Left renal cortex interstitium (tissue), 4 donors: ENCODE measurements around the gene JAKMIP2. TPM values are rescaled to one million over a fixed set of nuclear protein-coding genes. Genes with fewer than 3 reads are reported as not detected.
"Not testable (repeated sequence)": the region's sequence is repeated elsewhere in the genome, so short reads cannot be mapped to it uniquely, and the experiment has no call there.

Source experiments
- DNase-seq, 4 donors: peaks; one replicate each; pipeline ENCODE4 v3.0.0-alpha.2; 2013; ENCODE audit warnings: low read depth in 4 of 4, low spot score in 2 of 4, missing footprints in 1 of 4
- polyA plus RNA-seq, 4 donors: library from polyadenylated mRNA; unstranded; fragments of 120-200 nt; gene quantifications; one replicate each; pipeline ENCODE4 v1.2.1, GENCODE V29; 2013; ENCODE audit not compliant: insufficient read length in 4 of 4

The JAKMIP2 gene
- polyA plus RNA-seq, 4 donors, result 3.5 to 6.6 (median 4.6) TPM

DNA sequence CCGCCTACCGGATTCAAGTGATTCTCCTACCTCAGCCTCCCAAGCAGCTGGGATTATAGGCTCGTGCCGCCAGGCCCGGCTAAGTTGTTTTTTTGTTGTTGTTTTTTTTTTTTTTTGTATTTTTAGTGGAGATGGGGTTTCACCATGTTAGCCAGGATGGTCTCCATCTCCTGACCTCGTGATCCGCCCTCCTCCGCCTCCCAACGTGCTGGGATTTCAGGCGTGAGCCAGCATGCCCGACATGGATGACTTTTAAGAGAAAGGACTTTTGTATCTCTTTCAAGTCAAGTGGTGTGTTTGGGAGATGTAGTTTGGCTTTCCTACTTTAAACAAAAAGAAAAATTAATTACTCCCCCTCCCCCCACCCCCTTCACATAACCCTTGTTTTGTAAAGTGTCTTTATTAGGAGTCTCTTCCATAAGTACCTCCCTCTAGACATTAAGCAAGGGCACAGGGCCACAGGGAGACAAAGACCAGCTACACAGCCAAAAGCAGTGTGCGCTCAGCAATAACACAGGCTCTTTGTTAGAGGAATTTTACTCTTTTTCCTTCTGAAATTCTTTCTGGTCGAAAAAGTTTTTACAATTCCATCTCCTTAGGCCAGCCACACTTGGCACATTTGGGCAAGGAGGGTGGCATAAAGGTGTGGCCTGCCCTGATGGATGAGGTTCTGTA is 31.2 kb downstream of the JAKMIP2 start:
- DNase-seq, result no peak

DNA sequence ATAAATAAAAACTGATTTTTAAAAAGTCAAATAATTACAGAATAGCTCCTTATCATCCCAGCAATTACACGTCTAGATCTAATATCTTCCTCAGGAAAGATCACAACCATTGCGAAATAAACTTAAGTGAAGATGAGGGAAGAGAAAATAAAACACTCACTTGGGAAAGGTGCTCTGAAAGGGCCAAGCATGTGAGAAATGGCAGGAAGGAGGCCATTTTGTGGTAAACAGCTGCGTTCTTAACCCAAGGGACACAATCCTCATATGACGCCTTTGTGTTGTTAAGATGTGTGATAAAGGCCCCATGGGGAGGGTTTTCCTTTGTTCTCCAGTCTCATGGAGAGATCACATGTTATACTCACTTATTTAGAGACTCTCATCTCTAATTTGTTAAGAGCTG is 32.5 kb downstream of the JAKMIP2 start:
- no peak for DNase-seq

DNA sequence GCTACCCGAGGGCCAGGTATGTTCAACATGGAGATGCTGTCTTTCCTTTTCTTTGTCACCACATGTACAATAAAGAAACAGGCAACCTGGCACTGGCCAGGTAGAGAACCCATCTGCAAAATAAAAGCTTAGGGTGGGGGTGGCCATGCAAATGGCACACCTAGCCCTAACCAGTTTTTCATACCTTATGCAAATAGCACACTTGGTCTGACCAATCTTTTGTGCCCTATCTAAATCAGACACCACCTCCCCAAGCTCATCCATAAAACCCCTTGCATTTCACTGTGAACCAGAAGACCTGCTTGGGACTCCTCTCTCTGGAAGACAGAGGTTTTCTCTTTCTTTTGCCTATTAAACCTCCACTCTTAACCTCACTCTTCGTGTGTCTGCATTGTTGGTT is 33.9 kb downstream of the JAKMIP2 start:
- DNase-seq, result no peak

DNA sequence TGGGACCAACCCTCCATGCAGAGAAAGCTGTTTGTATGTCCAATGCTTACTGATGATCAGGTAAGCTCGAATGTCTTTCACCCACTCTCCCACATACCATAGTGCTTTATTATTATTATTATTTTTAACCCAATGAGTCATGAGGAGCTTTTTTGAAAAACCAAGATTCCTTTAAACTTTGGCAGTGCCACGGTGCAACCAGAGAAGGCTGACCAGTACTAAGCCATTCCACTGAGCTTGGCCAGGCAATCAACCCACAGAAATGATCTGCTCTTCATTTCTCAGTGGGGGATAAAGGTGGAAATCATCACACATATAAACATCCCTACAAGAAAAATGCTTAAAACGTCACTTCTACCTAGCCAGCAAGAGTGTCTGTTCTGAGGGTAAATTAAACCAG is 35.5 kb downstream of the JAKMIP2 start:
- no peak for DNase-seq

DNA sequence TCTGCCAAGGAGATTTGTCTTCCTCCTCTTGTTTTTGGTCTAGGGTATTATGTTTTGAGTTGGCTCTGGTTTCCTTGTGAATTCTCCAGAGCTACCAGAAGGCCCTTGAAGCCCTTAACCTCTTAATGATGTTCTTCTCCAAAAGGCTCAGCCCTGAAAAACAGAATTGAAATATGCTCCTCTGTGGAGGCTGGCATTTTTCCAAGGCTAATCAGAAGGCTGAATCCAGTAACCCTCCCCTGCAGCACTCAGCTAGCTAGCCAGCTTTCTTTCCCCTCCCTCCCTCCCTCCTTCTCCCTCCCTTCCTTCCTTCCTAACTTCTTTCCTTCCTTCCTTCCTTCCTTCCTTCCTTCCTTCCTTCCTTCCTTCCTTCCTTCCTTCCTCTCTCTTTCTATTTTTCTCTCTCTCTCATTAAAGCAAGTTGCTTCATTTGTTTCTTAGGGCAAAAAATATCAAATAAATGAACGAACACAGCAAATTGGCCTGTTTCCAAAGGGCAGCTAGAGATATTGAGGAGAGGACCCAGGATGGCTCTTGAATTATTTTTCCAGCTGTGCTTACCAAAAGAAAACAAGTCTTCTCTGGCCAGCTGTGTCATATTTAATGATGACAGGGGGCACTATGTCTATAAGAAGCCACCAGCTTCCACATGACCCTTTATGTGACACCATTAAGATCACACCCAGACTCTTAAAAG is 38.7 kb downstream of the JAKMIP2 start:
- peak in 2 of 4 donors; percentile 32 to 36 for DNase-seq

DNA sequence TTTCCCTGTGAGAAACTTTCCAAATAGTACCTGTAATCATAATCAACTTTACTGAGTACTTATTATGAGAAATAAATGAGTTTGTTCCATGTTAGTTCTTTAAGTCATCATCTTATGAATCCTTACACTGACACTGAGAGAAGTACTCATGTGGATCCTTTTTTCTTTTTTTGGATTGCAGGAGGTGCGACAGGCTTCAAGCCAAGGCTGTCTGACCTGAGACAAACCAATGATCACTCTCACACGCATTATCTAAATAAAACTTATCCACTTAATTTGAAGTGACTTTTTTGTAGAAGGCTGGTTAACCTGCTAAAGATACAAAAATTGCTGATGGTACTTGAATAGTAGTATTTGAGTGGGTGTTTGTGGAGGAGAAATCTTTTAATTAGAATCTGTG is 39.5 kb downstream of the JAKMIP2 start:
- DNase-seq, result no peak

DNA sequence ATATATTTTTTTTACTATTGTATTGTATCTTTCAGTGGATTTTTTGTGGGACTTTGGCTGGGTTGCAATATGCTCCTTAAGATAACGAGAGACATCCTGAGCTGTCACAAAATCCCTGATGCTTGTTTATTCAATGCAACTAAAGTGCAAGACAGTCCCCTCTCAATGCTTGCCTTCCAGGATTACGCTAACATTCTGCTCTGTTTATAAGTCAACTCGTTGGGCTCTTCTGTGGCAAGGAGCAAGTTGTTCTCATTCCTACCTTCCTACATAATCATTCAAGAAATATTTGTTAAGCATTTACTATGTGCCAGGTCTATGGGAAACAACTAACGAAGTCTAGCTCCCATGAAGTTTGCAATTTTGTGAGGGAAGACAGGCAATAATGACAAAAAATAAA is 40.4 kb downstream of the JAKMIP2 start:
- DNase-seq, result no peak

DNA sequence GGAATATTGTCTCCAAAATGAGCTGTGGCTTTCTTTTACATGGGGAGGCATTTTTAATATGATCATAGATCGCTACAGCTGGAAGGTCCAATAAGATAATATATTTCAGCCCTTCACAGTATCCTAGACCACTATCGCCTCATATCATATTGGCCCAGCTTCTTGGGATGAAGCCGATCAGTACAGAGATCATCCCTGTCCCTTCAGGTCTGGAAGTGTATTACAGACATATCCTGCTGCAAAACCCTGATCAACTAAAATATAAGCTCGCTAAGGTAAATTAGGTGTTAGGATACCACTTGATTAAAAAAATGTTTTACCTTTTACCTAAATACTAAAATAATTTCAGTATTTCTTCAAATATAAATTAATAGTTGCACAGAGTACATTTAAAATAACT is 41.7 kb downstream of the JAKMIP2 start:
- DNase-seq, result no peak

DNA sequence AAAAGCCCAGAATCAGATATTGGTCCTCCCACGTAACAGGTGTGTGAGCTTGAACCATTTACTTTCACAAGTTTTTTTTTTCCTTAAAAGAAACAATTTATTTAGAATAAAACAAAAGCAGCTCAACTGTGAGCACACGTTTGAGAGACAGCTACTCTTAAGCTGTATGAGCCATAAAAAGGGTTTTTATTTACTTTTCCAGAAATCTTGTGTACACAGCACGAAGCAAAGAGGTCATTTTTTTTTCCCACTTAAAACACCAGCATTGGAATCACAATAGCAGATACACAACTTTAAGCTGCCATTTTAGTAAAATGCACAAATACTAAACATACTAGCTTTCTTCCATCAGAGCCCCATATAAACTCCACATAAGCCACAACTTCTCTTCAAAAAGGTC is 44.6 kb downstream of the JAKMIP2 start:
- DNase-seq, result no peak

DNA sequence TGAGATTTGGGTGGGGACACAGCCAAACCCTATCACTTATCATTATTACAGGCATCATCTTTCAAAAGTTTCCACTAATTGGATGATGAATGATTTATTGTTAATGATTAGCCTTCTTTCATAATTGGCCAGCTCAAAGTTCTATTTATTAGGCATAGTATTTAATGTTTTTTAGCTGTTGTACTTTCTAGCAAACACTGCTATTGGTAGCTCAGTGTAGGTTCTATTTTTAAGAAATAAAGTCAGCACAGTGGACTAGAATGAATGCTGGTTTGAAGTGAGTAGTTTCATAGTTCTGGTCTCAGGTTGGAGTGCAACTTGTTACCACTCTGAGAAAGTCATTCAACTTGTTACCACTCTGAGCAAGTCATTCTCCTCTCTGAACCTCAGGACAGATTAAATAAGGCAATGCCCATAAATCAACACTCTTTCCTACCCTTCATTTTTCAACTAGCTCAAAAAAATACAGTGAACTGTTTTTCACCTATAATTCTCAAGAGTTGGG is 46.9 kb downstream of the JAKMIP2 start:
- DNase-seq, result no peak

DNA sequence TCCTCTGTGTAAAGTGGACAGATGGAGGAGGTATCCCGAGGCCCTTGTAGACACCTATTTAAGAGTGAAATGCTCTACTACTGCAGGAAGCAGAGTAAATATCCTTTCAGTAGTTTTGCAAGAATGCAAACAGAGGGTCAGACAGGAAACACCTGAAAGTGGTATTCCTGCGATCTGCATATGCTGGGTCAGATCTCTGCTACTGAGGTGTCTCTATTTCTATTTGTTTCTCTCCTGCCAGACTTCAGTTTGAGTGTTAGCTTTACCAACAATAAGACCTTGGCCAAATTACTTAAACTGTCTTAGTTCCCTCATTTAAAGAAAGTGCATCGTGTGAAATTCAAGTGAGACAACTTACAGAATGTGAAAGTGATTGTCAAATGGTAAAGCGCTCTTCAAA is 47.6 kb downstream of the JAKMIP2 start:
- DNase-seq, result no peak

DNA sequence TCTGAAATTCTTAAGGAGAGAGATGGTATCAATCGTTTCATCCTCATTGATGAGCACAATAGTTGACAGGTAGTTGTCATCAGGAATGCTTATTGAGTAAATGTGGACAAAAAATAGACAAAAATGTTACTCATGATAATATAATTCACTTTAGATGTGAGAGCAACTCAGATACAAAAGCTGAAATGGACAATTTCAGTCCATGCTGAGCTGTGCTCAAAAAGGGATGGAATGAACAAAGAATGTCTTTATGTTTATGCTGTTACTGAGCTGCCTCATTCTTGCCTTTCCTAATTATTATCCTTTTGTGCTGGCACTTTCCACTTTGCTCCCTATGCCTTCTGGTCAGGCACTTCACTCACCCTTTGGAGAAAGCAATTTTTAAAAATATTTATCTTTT is 49.5 kb downstream of the JAKMIP2 start:
- DNase-seq, result no peak

DNA sequence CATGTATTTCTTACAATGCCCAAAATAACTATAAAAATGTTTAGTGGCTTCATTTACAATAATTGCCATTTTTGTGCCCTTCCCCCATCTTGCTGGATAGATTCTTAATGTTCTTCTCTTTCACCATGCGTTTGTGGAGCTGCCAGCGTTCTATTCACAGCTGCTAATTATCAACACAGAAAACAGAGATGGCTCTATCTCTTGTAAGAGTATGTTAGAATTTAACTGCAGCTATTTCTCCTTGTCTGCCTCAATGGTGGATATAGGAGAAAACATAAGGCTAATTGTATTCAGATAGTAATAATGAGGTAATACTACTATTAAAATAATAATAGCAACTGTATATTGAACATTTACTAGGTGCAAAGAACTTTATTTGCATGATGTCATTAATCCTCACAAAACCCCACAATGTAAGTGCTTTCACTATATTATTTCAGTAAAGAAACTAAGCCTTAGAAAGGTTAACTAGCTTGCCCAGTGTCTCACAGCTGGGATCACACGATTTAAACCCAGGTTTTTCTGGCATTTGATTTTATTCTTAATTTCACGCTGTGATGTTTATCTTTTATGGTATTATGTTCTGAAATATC is 50.1 kb downstream of the JAKMIP2 start:
- DNase-seq, result no peak

DNA sequence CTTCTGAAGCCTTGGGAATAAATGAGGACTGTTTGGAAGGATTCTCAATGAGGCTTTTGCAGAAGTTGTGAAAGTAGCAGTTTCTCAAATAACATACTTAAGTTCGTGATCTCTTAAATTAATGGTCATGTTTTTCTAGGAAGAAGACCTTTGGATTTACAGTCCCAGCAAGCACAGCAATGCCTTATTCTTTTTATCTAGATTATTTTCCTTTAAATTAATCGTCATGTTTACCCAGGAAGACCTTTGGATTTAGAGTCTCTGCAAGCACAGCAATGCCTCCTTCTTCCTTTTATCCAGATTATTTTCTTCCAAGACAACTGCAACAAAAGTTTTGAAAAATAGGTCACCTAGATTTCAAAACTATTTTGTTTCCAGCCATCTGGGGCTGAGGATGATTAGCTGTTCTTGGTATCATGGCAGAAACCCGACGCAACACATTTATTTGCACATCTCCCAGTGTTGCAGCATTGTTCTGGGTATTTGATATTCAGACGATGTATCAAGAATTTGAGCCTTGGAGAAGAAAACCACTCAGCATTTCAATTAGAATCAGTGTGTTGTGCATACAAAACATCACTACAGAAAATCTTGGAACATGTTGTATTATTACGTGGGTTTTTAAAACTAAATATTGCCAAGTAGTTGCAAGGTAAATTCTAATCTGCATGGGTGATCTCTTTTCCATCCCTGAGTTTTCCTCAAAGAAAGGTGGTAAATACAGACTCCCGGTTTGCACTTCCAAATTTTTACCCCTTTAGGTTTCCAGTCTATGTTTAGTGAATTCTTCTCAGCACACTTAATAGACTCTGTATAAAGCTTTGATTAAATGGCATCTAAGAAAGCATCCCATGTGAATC is 50.9 kb downstream of the JAKMIP2 start:
- DNase-seq, result no peak

DNA sequence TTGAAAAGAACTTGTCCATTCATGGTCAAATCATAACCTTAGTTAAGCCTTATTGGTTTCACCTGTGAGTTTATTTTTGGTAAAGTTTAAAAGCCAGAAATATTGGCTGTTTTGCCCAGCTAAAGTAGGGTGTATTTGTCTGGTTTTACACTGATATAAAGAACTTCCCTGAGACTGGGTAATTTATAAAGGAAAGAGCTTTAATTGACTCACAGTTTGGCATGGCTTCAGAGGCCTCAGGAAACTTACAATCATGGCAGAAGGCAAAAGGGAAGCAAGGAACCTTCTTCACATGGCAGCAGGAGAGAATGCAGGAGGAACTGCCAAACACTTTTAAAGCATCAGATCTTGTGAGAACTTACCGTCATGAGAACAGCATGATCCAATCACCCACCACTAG is 55.3 kb downstream of the JAKMIP2 start:
- DNase-seq, result no peak

DNA sequence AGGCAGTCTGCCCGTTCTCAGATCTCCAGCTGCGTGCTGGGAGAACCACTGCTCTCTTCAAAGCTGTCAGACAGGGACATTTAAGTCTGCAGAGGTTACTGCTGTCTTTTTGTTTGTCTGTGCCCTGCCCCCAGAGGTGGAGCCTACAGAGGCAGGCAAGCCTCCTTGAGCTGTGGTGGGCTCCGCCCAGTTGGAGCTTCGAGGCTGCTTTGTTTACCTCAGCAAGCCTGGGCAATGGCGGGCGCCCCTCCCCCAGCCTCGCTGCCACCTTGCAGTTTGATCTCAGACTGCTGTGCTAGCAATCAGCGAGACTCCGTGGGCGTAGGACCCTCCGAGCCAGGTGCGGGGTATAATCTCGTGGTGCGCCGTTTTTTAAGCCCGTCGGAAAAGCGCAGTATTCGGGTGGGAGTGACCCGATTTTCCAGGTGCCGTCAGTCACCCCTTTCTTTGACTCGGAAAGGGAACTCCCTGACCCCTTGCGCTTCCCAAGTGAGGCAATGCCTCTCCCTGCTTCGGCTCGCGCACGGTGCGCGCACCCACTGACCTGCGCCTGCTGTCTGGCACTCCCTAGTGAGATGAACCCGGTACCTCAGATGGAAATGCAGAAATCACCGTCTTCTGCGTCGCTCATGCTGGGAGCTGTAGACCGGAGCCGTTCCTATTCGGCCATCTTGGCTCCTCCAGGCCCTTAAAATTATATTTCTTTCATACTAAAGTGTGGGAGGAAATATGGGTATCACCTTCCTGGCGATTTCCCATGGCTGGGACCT is 61.2 kb downstream of the JAKMIP2 start:
- DNase-seq, result not testable (repeated sequence)

DNA sequence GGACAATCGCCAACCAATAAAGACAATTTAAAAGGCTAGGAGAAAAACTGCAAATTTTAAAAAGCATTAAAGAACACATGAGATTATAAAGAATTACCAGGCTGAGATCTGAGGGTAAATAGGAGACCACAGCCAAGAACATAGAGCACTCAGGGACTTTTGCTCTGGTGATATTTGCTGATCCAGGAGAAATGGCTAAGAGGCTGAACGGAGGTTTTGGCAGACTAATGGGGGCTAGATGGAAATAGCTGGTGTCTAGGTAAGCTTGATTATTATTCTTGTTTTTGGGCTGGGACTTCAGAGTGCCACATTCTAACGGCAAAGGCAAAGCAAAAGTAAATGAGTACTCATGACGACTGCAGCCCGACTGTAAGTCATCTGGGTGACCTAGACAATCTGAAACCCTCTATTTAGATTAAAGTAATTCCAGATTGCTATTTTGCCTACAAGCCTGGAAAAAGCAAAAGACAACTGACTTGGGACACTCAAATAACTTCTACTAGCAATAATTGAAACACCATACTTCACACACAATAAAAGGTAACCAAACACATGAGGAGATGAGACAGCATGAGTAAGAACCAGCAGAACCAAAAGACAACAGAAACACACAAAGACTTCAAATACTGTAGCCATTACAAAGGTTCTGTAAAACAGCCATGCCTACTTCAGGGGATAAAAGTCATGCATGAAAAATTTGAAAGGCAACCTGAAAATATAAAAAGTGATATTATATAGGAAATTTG is 68.8 kb downstream of the JAKMIP2 start:
- no peak for DNase-seq

DNA sequence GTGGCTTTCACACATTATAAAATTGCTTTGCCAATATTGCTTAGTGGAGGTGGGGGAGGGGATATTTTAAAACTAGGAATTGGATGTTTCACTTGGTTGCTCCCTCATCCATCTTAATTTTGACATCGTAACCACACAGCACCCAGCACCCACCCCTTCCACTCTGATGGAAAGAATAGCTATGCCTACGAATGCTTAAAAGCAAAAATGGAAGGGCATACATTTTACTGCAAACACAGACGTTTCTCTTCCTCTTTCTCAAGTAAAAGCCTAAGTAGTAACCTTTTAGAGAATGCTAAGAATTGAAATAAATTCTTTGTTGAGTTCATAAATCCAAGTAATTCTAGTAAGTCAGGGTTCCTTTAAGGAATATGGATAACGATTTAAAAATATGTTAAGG is 69.9 kb downstream of the JAKMIP2 start:
- DNase-seq, result no peak

DNA sequence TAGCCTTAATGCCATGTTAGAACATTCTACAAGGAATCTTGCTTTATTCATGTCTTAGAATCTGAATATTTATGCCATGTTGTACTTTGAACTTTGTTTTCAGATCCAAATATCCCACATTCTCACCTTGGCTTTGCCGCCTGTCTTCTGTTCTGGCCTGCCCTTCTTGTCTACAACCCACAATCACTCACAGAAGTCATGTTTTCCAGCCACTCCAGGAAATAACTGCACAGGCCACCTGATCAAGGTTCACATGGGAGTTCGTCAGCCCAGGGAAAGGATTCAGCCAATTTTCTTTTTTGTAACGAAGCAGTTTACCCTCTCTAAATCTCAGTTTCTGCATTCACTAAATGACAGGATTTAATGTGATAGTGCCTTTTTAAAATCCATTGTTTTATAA is 70.5 kb downstream of the JAKMIP2 start:
- no peak for DNase-seq

DNA sequence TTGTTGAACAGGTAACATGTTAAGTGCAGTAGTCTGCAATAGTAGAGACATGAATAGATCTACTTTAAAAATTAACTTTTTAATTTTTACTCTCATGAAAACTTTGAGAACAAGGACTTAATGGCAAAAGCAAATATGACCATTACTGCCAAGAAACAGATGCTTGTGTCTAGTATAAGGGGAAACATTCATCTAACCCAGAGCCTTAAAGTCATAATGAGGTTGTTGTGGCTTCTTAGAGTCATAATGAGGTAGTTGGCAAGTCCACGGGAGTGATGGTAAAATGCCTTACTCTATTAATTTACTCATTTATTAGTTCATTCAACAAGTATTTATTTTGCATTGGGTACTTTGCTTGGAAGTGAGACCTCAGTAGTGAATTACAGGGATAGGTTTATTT is 71.5 kb downstream of the JAKMIP2 start:
- no peak for DNase-seq
